ENCODE measurements around the gene MICALL1. TPM values are rescaled to one million over a fixed set of nuclear protein-coding genes. Genes with fewer than 3 reads are reported as not detected.
A peak's percentile ranks its signal among the peaks of the same experiment; 100 is the strongest.

Gene MICALL1
- total and polyA plus RNA-seq, 10 donors, result 3.8 to 29.4 (median 18.6) TPM

- H3K4me1 ChIP-seq, result no peaks in the 10 kb centered on the region
- no peaks in the 10 kb centered on the region for H3K27me3 ChIP-seq (replicated peaks in 1 of 7)
- intact Hi-C loops (cut with DNase I; ENCODE audit: low total_unique reads), result no loop called here
- H3K27ac ChIP-seq, result no peak overlapping the region
- no peak for DNase-seq
- WGBS, 5 donors, result 54 to 71% (median 68%) methylated on average over 4 to 7 of the region's 7 CpGs
- TF ChIP-seq POLR2AphosphoS5 (IDR thresholded peaks at IDR 0.05) (no peak), POLR2A (IDR thresholded peaks at IDR 0.05) (no peak)
- TF ChIP-seq, protein P1, sequence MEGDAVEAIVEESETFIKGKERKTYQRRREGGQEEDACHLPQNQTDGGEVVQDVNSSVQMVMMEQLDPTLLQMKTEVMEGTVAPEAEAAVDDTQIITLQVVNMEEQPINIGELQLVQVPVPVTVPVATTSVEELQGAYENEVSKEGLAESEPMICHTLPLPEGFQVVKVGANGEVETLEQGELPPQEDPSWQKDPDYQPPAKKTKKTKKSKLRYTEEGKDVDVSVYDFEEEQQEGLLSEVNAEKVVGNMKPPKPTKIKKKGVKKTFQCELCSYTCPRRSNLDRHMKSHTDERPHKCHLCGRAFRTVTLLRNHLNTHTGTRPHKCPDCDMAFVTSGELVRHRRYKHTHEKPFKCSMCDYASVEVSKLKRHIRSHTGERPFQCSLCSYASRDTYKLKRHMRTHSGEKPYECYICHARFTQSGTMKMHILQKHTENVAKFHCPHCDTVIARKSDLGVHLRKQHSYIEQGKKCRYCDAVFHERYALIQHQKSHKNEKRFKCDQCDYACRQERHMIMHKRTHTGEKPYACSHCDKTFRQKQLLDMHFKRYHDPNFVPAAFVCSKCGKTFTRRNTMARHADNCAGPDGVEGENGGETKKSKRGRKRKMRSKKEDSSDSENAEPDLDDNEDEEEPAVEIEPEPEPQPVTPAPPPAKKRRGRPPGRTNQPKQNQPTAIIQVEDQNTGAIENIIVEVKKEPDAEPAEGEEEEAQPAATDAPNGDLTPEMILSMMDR (IDR thresholded peaks at IDR 0.05 in 8 of 11, conservative IDR thresholded peaks at IDR 0.05 in 3 of 11), result no peak
- H3K9me3 ChIP-seq, result no peaks in the 10 kb centered on the region
- no peak overlapping the region for H3K4me3 ChIP-seq
- H3K36me3 ChIP-seq, result peaks cover 0 to 23% (median 0%) of the 10 kb centered on the region in 6 donors
Observed at GRCh38 chr22:37986371-37986770, 80.3 kb downstream of the MICALL1 start.

- Histone ChIP-seq H3K4me3 (no peak overlapping the region), H3K9me3 (no peaks in the 10 kb centered on the region), H3K27ac (no peak overlapping the region), H3K27me3 (replicated peaks in 1 of 7) (no peaks in the 10 kb centered on the region), H3K36me3 (peaks cover 0 to 19% (median 0%) of the 10 kb centered on the region in 6 donors), H3K4me1 (peaks cover 0 to 10% (median 0%) of the 10 kb centered on the region in 6 donors)
- intact Hi-C loops (cut with DNase I; ENCODE audit: low total_unique reads), result no loop called here
- TF ChIP-seq, protein P1 (IDR thresholded peaks at IDR 0.05 in 8 of 11, conservative IDR thresholded peaks at IDR 0.05 in 3 of 11), result no peak
- TF ChIP-seq POLR2AphosphoS5 (IDR thresholded peaks at IDR 0.05) (no peak), POLR2A (IDR thresholded peaks at IDR 0.05) (no peak)
- DNase-seq, result no peak
- WGBS, 5 donors, result 88 to 95% (median 92%) methylated on average over 14 of the region's 14 CpGs
Observed at GRCh38 chr22:37989146-37990045, 83.3 kb downstream of the MICALL1 start.

DNA sequence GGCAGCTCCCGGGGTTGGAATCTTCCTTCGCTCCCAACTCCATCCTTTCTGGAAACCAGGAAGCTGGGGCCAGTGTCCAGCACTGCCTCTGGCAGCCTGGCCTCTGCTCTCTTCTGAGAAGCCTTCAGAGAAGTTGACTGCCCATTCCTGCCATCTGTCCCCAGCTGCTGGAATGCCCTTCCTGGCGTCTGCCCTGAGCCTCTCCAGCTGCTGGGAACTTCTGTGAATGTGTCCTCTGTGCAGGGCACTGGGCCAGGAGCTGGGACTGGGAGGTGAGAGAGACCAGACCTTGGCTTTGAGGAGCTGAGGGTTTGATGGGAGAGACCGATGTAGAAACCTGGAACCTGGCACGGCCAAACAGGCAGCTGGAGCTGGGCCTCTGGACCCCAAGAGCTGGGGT, 84.2 kb downstream of the MICALL1 start:
- peaks cover 0 to 19% (median 0%) of the 10 kb centered on the region in 6 donors for H3K36me3 ChIP-seq
- H3K4me1 ChIP-seq, result peaks cover 0 to 20% (median 2%) of the 10 kb centered on the region in 6 donors
- no peak overlapping the region for H3K4me3 ChIP-seq
- no peak for DNase-seq
- 50 to 86% (median 78%) methylated on average over 3 to 5 of the region's 5 CpGs for WGBS, 5 donors
- H3K27me3 ChIP-seq (replicated peaks in 1 of 7), result no peaks in the 10 kb centered on the region
- H3K9me3 ChIP-seq, result no peaks in the 10 kb centered on the region
- intact Hi-C loops (cut with DNase I; ENCODE audit: low total_unique reads), result no loop called here
- no peak overlapping the region for H3K27ac ChIP-seq
- no peak for TF ChIP-seq POLR2A (IDR thresholded peaks at IDR 0.05)
- TF ChIP-seq, protein P1 (IDR thresholded peaks at IDR 0.05 in 8 of 11, conservative IDR thresholded peaks at IDR 0.05 in 3 of 11), result no peak
- TF ChIP-seq POLR2AphosphoS5 (IDR thresholded peaks at IDR 0.05), result peak in 1 of 3 donors; percentile 31

DNA sequence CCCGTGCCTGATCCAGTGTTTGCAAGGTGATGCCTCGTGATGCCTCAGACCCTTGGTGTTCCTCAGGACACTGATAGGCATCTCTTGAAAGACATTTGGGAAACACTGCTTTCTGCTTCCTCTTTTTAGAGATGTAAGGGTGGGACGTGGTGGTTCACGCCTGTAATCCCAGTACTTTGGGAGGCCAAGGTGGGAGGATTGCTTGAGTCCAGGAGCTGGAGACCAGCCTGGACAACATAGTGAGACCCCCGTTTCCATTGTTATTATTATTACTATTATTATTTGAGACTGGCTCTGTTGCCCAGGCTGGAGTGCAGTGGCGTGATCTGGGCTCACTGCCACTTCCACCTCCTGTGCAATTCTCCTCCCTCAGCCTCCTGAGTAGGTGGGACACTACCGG, 84.8 kb downstream of the MICALL1 start:
- intact Hi-C loops (cut with DNase I; ENCODE audit: low total_unique reads), result no loop called here
- DNase-seq, result no peak
- Histone ChIP-seq H3K9me3 (no peaks in the 10 kb centered on the region), H3K36me3 (peaks cover 0 to 19% (median 0%) of the 10 kb centered on the region in 6 donors), H3K27ac (no peak overlapping the region), H3K4me3 (no peak overlapping the region), H3K4me1 (peaks cover 0 to 24% (median 5%) of the 10 kb centered on the region in 6 donors), H3K27me3 (replicated peaks in 1 of 7) (no peaks in the 10 kb centered on the region)
- WGBS, 5 donors, result 84 to 90% (median 88%) methylated on average over 7 of the region's 7 CpGs
- TF ChIP-seq POLR2AphosphoS5 (IDR thresholded peaks at IDR 0.05) (no peak), POLR2A (IDR thresholded peaks at IDR 0.05) (no peak)
- TF ChIP-seq, protein P1 (IDR thresholded peaks at IDR 0.05 in 8 of 11, conservative IDR thresholded peaks at IDR 0.05 in 3 of 11), result no peak

Measured in spleen (tissue), 11 donors.